Aorta (tissue), 5 donors: ENCODE data around the gene GSX2. TPM values are rescaled to one million over a fixed set of nuclear protein-coding genes. Genes with fewer than 3 reads are reported as not detected.

ENCODE experiments used
- ATAC-seq: fragments of 200-7000 bp; cut with Tn5 transposase; one replicate; pipeline ENCODE4 v1.9.1; 2022; ENCODE audit warnings: moderate library complexity; ENCODE audit not compliant: low FRiP score
- DNase-seq, 2 donors: peaks; one replicate each; pipeline ENCODE4 v3.0.0-alpha.2; 2020
- H3K27ac ChIP-seq, 2 donors: one replicate each; pipeline ENCODE4 v1.5.1; 2013; ENCODE audit warnings: low read length in 2 of 2, mild to moderate bottlenecking in 2 of 2, moderate library complexity in 2 of 2, control low read depth in 1 of 2, inconsistent platforms in 1 of 2, low read depth in 1 of 2
- H3K27me3 ChIP-seq, 2 donors: one replicate each; pipeline ENCODE4 v1.6.1; 2013; ENCODE audit warnings: control low read depth in 1 of 2, low read length in 1 of 2, mild to moderate bottlenecking in 1 of 2, moderate library complexity in 1 of 2; ENCODE audit not compliant: insufficient read depth in 2 of 2, control insufficient read depth in 1 of 2
- H3K36me3 ChIP-seq, 2 donors: one replicate each; pipeline ENCODE4 v1.6.1; 2013; ENCODE audit warnings: control low read depth in 1 of 2, low read length in 1 of 2, mild to moderate bottlenecking in 1 of 2; ENCODE audit not compliant: insufficient read depth in 2 of 2, control insufficient read depth in 1 of 2
- H3K4me1 ChIP-seq, 2 donors: one replicate each; pipeline ENCODE4 v1.6.1; 2013; ENCODE audit warnings: low read length in 2 of 2, control low read depth in 1 of 2, mild to moderate bottlenecking in 1 of 2, moderate library complexity in 1 of 2; ENCODE audit not compliant: insufficient read depth in 2 of 2, control insufficient read depth in 1 of 2
- H3K4me3 ChIP-seq, 2 donors: one replicate each; pipeline ENCODE4 v1.5.1; 2013; ENCODE audit warnings: low read length in 2 of 2, control low read depth in 1 of 2, mild to moderate bottlenecking in 1 of 2
- H3K9me3 ChIP-seq: one replicate; pipeline ENCODE4 v1.6.1; 2013; ENCODE audit warnings: mild to moderate bottlenecking, low read length; ENCODE audit not compliant: control insufficient read depth
- WGBS, 2 donors: extraction: QIAGEN DNeasy Blood & Tissue Kit; methylation state at CpG; one replicate each; pipeline ENCODE4 v1.1.7; 2013; 5-methylcytosine and 5-hydroxymethylcytosine counted together
- intact Hi-C, 2 donors: fragments of 100-400 bp; cut with DNase I; formaldehyde crosslinking; loops; one replicate each; pipeline versions ENCODE4 v1.14.2 to v1.15.0; 2022
- polyA plus RNA-seq, 2 donors: library from polyadenylated mRNA; stranded (reverse); fragments of 200-250 nt; gene quantifications; one replicate each; pipeline ENCODE4 v1.2.3, GENCODE V29; 2013
- total RNA-seq, 2 donors: library from RNA; stranded (reverse); fragmentation: NEBNext Ultra II Directional; extraction: Animal tissue kit (Norgen Biotek cat#: 25700); gene quantifications; one replicate each; pipeline ENCODE4 v1.2.1, GENCODE V29; 2021
- donor health status: healthy with polysubstance abuse.
- donor health status: Bipolar disorder and iron deficiency.
- donor health status: DM: no; HTN: no; CAD: no.
- donor health status: DM: no; HTN: no; CAD: no.
- donor health status: DM: yes; HTN: yes; CAD: no.

GSX2 gene
- total and polyA plus RNA-seq, 4 donors = not detected

DNA sequence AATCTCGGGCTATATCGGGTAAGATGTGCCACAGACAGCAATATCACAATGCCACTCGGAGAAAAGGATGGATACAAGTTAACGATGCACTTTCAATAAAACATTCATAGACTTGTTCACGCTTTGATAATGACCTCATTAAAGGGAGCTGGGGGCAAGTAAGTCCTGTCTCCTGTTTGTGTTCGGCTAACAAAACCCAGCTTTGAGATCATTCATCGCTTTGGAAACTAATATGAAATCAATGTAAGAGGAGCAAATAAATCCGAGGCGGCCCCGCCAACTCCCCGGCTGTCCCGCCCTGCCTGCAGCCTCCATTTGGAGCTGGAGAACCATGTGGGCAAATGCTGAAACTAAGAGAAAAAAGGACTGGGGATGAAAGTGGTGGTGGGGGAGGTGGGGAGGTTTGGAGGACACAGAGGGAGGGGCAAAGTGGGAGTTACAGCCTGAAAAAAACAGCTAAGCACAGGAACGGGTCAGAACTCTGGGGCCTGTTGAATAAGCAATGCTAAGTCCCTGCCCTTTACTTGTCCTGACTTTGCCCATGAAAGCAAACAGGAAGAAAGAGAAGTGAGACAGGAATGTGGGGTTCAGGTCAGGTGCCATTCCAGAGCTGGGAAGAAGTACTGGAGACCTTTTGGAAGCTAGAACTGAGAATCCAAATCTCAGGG, 3.5 kb upstream of the GSX2 start:
- 85% methylated on average over 13 of the region's 13 CpGs for WGBS, 2 donors
- intact Hi-C loops = no loop called here
- Histone ChIP-seq H3K9me3 (no peaks in the 10 kb centered on the region), H3K36me3 (no peaks in the 10 kb centered on the region), H3K27me3 (no peaks in the 10 kb centered on the region), H3K4me3 (no peak overlapping the region), H3K4me1 (no peaks in the 10 kb centered on the region), H3K27ac (no peak overlapping the region)
- no peak for DNase-seq
- no peak for ATAC-seq

DNA sequence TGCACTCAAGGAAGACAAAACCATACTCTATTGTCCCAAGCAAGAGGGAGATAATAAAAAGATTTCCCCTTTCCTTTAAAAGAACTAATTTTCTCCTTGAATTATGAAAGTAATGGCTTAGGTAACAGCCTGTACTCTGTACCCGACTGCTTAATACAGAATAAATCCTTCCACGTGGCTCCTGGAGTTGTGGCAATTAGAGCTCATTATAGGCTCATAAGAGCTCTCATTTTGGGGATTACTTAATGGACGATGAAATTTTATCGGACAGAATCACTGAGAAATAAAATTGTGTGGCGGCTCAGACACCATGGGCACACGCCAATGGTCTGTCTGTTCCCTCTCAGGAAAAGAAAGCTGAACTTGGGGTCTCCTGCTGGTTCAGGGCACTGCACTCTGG, 2.8 kb upstream of the GSX2 start:
- intact Hi-C loops = no loop called here
- H3K9me3 ChIP-seq = no peaks in the 10 kb centered on the region
- DNase-seq = no peak
- ATAC-seq = no peak
- H3K4me3 ChIP-seq = no peak overlapping the region
- no peak overlapping the region for H3K27ac ChIP-seq
- H3K27me3 ChIP-seq = no peaks in the 10 kb centered on the region
- H3K4me1 ChIP-seq = no peaks in the 10 kb centered on the region
- no peaks in the 10 kb centered on the region for H3K36me3 ChIP-seq
- WGBS, 2 donors = 83 to 88% methylated on average over 6 of the region's 6 CpGs

DNA sequence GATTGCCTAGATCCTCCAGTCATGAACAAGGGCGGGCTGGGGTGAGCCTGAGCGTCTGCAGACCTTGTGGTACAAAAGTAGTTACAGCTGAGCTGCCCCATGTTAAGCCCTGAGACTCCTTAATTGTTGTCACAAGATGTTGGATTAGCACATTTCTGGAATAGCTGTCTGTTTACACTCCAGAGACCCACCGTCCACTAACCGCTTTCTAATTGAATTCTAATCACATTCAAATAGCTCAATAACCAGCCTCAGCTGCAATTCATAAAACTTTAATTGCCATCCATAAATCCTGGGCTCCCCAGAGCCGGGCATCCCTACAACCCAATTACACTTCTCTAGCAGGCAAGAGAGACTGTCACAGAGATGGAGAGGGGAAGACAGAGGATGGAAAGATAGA, 1.6 kb upstream of the GSX2 start:
- Histone ChIP-seq H3K27me3 (no peaks in the 10 kb centered on the region), H3K27ac (no peak overlapping the region), H3K9me3 (no peaks in the 10 kb centered on the region), H3K4me1 (no peaks in the 10 kb centered on the region), H3K4me3 (no peak overlapping the region), H3K36me3 (no peaks in the 10 kb centered on the region)
- DNase-seq (no peak), ATAC-seq (no peak)
- intact Hi-C loops = no loop called here
- 71 to 75% methylated on average over 5 of the region's 5 CpGs for WGBS, 2 donors

DNA sequence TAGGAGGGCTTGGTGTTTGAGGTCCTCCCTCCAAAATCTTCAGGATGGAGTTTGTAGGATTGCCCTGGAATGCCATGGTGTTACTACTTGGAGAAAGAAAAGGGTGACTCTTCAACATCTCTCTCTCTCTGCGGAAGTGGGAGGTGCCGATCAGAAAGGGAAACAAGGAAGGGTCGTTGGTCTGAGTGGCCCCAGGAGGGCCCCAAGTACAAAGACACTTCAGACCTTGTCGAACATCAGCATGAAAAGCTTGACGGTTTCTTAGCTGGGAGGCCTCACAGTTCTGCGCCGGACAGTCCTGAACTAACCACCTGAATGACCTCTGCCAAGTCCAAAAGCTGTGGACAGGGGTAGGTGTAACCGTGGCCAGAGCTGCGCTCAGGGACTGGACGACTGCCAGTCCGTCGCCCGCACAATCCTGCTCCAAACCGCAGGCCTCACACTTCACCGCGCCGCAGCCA, 646 bp upstream of the GSX2 start:
- Histone ChIP-seq H3K4me1 (no peaks in the 10 kb centered on the region), H3K27me3 (no peaks in the 10 kb centered on the region), H3K36me3 (no peaks in the 10 kb centered on the region), H3K4me3 (peak overlapping the region in 1 of 2 donors; percentile 27), H3K27ac (no peak overlapping the region), H3K9me3 (no peaks in the 10 kb centered on the region)
- DNase-seq (no peak), ATAC-seq (no peak)
- 7 to 8% methylated on average over 17 of the region's 17 CpGs for WGBS, 2 donors
- intact Hi-C loops = no loop called here

DNA sequence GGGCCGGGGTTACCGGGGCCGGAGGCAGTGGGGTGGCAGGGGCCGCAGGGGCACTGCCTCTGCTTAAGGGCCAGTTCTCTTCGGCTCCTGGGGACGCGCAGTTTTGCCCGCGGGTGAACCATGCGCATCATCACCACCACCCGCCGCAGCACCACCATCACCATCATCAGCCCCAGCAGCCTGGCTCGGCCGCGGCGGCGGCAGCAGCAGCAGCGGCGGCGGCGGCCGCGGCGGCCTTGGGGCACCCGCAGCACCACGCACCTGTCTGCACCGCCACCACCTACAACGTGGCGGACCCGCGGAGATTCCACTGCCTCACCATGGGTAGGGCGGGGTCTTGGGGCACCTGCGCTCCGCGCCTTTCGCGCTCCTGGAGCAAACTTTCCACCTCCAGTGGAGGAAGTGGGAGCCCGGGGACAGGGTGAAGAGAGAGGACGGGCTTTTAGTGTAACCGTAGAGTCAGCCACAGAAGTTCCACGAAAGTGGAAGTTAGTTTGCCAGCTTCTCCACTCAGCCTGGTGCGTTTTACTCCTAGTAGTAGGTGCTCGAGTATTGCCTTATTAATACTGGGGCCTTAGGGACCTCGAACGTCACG, 729 bp downstream of the GSX2 start:
- H3K27me3 ChIP-seq = no peaks in the 10 kb centered on the region
- no peaks in the 10 kb centered on the region for H3K9me3 ChIP-seq
- H3K4me3 ChIP-seq = peak overlapping the region; percentile 24 to 27
- intact Hi-C loops = loop anchor here in 1 of 2 donors (10.0 kb wide), 1 partner anchor 166 kb away; no protein-coding TSS in a partner anchor
- peak in 1 of 2 donors; percentile 77 for DNase-seq
- H3K27ac ChIP-seq = no peak overlapping the region
- 1 to 2% methylated on average over 29 to 46 of the region's 46 CpGs for WGBS, 2 donors
- no peaks in the 10 kb centered on the region for H3K4me1 ChIP-seq
- no peaks in the 10 kb centered on the region for H3K36me3 ChIP-seq
- ATAC-seq = peak; percentile 19

DNA sequence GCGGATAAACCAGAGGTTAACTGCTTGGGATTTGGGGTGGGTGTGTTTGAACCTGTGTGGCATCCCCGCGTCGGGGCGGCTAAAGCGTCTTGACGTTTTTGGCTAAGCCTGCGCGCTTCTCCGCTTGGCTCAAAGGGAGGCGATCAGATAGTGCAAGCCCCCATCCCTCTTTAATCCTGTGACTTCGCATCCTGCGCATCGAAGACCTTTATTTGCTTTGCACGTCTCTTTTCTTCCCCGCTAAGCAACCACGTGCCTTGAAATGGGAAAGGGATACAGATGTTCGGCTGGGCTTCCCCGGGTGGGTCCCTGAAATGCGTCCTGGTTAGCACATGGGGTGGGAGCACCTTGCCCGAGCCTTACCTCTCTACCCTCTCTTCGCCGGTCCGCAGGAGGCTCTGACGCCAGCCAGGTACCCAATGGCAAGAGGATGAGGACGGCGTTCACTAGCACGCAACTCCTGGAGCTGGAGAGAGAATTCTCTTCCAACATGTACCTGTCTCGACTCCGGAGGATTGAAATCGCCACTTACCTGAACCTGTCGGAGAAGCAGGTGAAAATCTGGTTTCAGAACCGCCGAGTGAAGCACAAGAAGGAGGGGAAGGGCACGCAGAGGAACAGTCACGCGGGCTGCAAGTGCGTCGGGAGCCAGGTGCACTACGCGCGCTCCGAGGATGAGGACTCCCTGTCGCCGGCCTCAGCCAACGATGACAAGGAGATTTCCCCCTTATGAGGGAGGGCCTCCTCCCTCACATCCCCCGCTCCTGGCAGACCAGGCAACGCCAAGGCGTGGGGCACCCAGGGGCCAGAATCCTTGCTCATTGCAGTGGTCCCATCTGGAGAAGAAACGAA, 1.5 kb downstream of the GSX2 start:
- H3K4me1 ChIP-seq = no peaks in the 10 kb centered on the region
- no peak overlapping the region for H3K27ac ChIP-seq
- WGBS, 2 donors = 9 to 12% methylated on average over 50 of the region's 50 CpGs
- no peaks in the 10 kb centered on the region for H3K9me3 ChIP-seq
- no peaks in the 10 kb centered on the region for H3K36me3 ChIP-seq
- H3K4me3 ChIP-seq = peak overlapping the region; percentile 21 to 24
- no peak for ATAC-seq
- intact Hi-C loops = loop anchor here in 1 of 2 donors (10.0 kb wide), 1 partner anchor 167 kb away; no protein-coding TSS in a partner anchor
- no peaks in the 10 kb centered on the region for H3K27me3 ChIP-seq
- DNase-seq = no peak

DNA sequence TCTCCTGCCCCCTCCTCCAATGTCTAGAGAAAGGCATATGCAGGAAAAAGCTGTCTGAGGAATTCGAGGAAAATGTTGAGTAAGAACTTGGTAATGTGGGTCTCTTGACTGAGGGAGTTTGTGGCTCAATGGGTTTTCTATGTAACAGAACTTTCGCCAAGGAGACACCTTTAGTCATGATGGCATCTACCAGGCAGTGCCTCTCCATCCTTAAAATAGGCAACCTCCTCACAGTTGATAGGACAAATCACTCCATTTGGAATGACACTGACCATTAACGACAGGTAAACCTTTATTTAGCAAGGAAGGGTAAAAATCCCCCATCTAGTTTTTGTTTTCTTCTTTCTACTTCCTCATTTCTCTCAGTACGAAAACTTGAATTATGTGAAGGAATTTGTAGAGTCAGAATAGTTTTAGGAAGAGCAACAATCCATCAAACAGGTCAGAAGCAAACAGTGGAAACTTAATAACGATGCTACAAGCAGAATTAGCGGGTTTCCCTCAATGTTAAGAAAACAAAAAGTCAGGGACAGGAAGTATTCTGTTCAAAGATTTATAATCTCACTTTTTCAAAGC, 2.7 kb downstream of the GSX2 start:
- no peaks in the 10 kb centered on the region for H3K27me3 ChIP-seq
- intact Hi-C loops = loop anchor here in 1 of 2 donors (10.0 kb wide), 1 partner anchor 168 kb away; no protein-coding TSS in a partner anchor

DNA sequence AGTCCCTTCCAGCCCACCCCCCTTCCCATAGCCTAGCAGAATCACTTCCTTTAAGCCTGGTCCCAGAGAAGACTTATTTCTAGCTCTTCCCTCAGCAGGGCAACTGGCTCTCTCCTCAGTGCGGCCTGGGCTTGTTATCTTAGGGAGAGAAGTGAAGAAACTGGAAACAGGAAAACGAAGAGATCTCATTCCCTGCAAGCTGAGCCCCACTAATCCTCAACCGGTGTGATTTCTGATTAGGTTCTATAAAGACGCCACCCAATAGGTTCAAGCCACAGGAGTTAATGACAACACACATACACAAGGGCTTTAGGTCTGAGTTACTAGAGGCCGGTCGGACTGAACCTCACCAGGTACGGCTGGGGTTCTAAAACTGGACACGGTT, 3.2 kb downstream of the GSX2 start:
- H3K9me3 ChIP-seq = no peaks in the 10 kb centered on the region
- no peaks in the 10 kb centered on the region for H3K27me3 ChIP-seq
- no peak overlapping the region for H3K4me3 ChIP-seq
- WGBS, 2 donors = 54 to 58% methylated on average over 8 of the region's 8 CpGs
- ATAC-seq = no peak
- no peak overlapping the region for H3K27ac ChIP-seq
- no peak for DNase-seq
- no peaks in the 10 kb centered on the region for H3K36me3 ChIP-seq
- intact Hi-C loops = loop anchor here in 1 of 2 donors (10.0 kb wide), 1 partner anchor 168 kb away; no protein-coding TSS in a partner anchor
- H3K4me1 ChIP-seq = no peaks in the 10 kb centered on the region

More for the DNA sequence above, 2.7 kb downstream of the GSX2 start:
- WGBS, 2 donors = 86 to 89% methylated on average over 6 of the region's 6 CpGs
- Histone ChIP-seq H3K4me3 (no peak overlapping the region), H3K27ac (no peak overlapping the region), H3K9me3 (no peaks in the 10 kb centered on the region), H3K36me3 (no peaks in the 10 kb centered on the region), H3K4me1 (no peaks in the 10 kb centered on the region)
- no peak for ATAC-seq
- no peak for DNase-seq
